Naive thymus-derived CD4-positive, alpha-beta T cell (primary cell): ENCODE data around the gene CCL5. TPM values are rescaled to one million over a fixed set of nuclear protein-coding genes. Genes with fewer than 3 reads are reported as not detected.
"Not testable (repeated sequence)": the region's sequence is repeated elsewhere in the genome, so short reads cannot be mapped to it uniquely, and the experiment has no call there.

Experiments used
- ATAC-seq: fragments of 150-1000 bp; cut with Tn5 transposase; 2 replicates; pipeline ENCODE4 v1.10.0; 2021; ENCODE audit warnings: mild to moderate bottlenecking, moderate library complexity
- CTCF ChIA-PET: fragments of 350-600 bp; sonication (Branson Sonifier 250); formaldehyde crosslinking; loops from one replicate; lab custom pipeline; 2021; ENCODE audit warnings: antibody characterized with exemption; lab: Charles Lee
- POLR2A ChIA-PET: fragments of 350-600 bp; sonication (Branson Sonifier 250); formaldehyde crosslinking; loops from one replicate; lab custom pipeline; 2021; ENCODE audit warnings: antibody characterized with exemption, inconsistent platforms; lab: Charles Lee
- DNase-seq, 9 donors: peaks; one replicate each; pipeline versions ENCODE4 v3.0.0 to v3.0.0-alpha.2; 2020 to 2022; ENCODE audit warnings: mixed read lengths in 1 of 9
- H3K27ac ChIP-seq: one replicate; pipeline ENCODE4 v1.7.0; 2013; ENCODE audit warnings: mild to moderate bottlenecking, low read depth, low read length, moderate library complexity
- H3K27me3 ChIP-seq, 2 donors: one replicate each; pipeline ENCODE4 v1.7.0; 2013; ENCODE audit warnings: low read length in 2 of 2, mild to moderate bottlenecking in 2 of 2, moderate library complexity in 2 of 2; ENCODE audit not compliant: control insufficient read depth in 2 of 2, insufficient read depth in 2 of 2
- H3K36me3 ChIP-seq, 3 experiments: 1 replicate in 2 of 3; 2 replicates in 1 of 3; pipeline ENCODE4 v1.7.0; 2013; ENCODE audit warnings: low read length in 3 of 3, mild to moderate bottlenecking in 3 of 3, moderate library complexity in 1 of 3; ENCODE audit not compliant: insufficient read depth in 3 of 3, control insufficient read depth in 2 of 3
- H3K4me1 ChIP-seq, 2 donors: one replicate each; pipeline ENCODE4 v1.7.0; 2013; ENCODE audit warnings: low read length in 2 of 2, mild to moderate bottlenecking in 2 of 2, moderate library complexity in 1 of 2; ENCODE audit not compliant: control insufficient read depth in 2 of 2, insufficient read depth in 2 of 2
- H3K4me3 ChIP-seq: 2 replicates; pipeline ENCODE4 v1.7.0; 2013; ENCODE audit warnings: mild to moderate bottlenecking, low read length
- H3K9me3 ChIP-seq, 3 experiments: 1 replicate in 2 of 3; 2 replicates in 1 of 3; pipeline ENCODE4 v1.7.0; 2013; ENCODE audit warnings: low read length in 3 of 3; ENCODE audit not compliant: control insufficient read depth in 2 of 3
- H3K27ac Mint-ChIP-seq, 9 donors: one replicate each; pipeline ENCODE4 v1.8.0; 2020 to 2022; ENCODE audit warnings: mixed read lengths in 9 of 9, mild to moderate bottlenecking in 8 of 9, moderate library complexity in 5 of 9, inconsistent platforms in 2 of 9
- H3K27me3 Mint-ChIP-seq, 5 donors: one replicate each; pipeline ENCODE4 v1.8.0; 2021 to 2022; ENCODE audit warnings: mixed read lengths in 5 of 5, mild to moderate bottlenecking in 1 of 5
- H3K36me3 Mint-ChIP-seq, 5 donors: one replicate each; pipeline ENCODE4 v1.8.0; 2020 to 2022; ENCODE audit warnings: mixed read lengths in 5 of 5, mild to moderate bottlenecking in 3 of 5, inconsistent platforms in 1 of 5
- H3K4me1 Mint-ChIP-seq, 7 donors: one replicate each; pipeline ENCODE4 v1.8.0; 2020 to 2022; ENCODE audit warnings: mixed read lengths in 7 of 7, mild to moderate bottlenecking in 3 of 7, inconsistent platforms in 1 of 7
- H3K4me3 Mint-ChIP-seq, 10 donors: one replicate each; pipeline ENCODE4 v1.8.0; 2020 to 2022; ENCODE audit warnings: mild to moderate bottlenecking in 10 of 10, mixed read lengths in 10 of 10, moderate library complexity in 6 of 10, inconsistent platforms in 2 of 10
- H3K9me3 Mint-ChIP-seq, 11 donors: one replicate each; pipeline ENCODE4 v1.8.0; 2020 to 2022; ENCODE audit warnings: mixed read lengths in 11 of 11, mild to moderate bottlenecking in 4 of 11, inconsistent platforms in 1 of 11, moderate library complexity in 1 of 11
- intact Hi-C, 2 donors: fragments of 100-400 bp; cut with micrococcal nuclease; formaldehyde crosslinking; loops; one replicate each; pipeline ENCODE4 v1.15.1; 2023
- polyA plus RNA-seq, 2 donors: library from polyadenylated mRNA; unstranded; fragments of 300-500 nt; fragmentation: Illumina TruSeq; gene quantifications; one replicate each; pipeline ENCODE4 v1.2.3, GENCODE V29; 2021
- total RNA-seq, 6 experiments: library from RNA in 5 of 6; stranded (reverse) in 5 of 6; gene quantifications; 1 replicate in 5 of 6; 2 replicates in 1 of 6; pipeline ENCODE4 v1.2.3 and lab custom pipeline; 2021 to 2026

The CCL5 gene
- total and polyA plus RNA-seq, 7 experiments from 2014 or later, result 2.8 to 192 (median 17.4) TPM

DNA sequence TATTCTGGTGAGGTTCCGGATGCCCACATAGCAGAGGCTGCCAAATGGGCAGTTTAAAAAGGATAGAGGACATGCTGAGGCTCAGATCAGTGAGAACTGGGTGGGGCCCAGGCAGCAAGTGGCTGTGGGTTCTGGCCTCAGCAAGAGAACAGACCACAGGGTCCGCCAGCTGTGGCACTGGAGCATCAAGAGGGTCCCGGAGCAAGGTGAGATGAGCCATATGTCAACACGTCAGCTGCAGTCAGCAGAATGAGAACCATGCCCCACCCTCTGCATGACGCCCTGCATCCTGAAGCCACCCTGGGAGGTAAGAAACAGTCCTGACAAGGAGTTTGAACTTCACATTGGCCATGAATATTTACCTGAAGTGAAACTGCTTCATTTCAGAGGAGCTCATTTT, 20.1 kb upstream of the CCL5 start:
- Mint-ChIP-seq H3K4me1 (peaks cover 0 to 48% (median 5%) of the 10 kb centered on the region in 7 donors), H3K27ac (peak overlapping the region in 1 of 9 donors; percentile 72), H3K36me3 (peaks cover 0 to 5% (median 0%) of the 10 kb centered on the region in 5 donors), H3K9me3 (no peaks in the 10 kb centered on the region), H3K4me3 (peak overlapping the region in 2 of 10 donors; percentile 18 to 59), H3K27me3 (peaks cover 0 to 19% (median 0%) of the 10 kb centered on the region in 5 donors)
- DNase-seq (no peak), ATAC-seq (no peak)
- no peaks in the 10 kb centered on the region for H3K9me3 ChIP-seq
- ChIA-PET POLR2A (no interaction called here), CTCF (no interaction called here)
- no peaks in the 10 kb centered on the region for H3K27me3 ChIP-seq
- H3K4me1 ChIP-seq, result peaks cover 0 to 75% of the 10 kb centered on the region in 2 donors
- H3K4me3 ChIP-seq, result peak overlapping the region; percentile 16
- intact Hi-C loops, result no loop called here
- H3K36me3 ChIP-seq, result no peaks in the 10 kb centered on the region
- no peak overlapping the region for H3K27ac ChIP-seq

DNA sequence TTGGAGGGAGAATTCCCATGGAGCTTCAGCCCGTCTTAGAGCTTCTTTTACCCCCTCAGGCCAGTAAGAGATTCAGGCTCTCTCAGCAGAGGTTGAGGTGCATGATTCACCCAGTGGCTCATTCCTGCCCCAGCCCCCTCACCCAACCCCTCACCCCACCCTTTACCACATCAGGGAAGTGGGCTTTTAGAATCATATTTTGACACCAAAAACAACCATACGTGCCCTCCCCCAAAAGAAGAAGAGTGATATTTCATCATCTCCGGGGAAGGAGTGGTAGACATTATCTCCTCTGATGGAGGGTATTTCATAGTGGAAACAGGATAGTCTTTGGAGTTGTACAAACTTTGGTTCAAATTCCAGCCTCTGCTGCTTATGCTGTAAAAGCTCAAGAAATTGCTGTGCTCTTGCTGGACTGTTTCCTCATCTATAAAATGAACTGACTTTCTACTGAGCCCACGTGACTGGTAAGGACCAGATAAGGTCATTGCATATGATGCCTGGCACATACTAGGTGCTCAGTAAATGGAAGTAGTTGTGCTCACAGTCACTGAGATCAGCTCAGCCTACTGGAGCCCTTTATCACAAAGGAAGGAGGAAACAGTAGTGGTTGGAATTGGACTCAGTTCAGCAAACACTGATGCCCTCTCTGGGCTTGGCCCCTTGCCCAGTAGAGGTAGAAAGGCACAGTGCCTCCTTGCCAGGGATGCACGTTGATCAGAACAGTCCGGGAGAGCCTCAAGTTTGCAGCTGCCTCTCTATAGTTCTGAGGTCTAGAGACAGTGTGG, 18.3 kb upstream of the CCL5 start:
- peak overlapping the region in 2 of 10 donors; percentile 15 to 54 for H3K4me3 Mint-ChIP-seq
- Histone ChIP-seq H3K27me3 (no peaks in the 10 kb centered on the region), H3K36me3 (no peaks in the 10 kb centered on the region), H3K9me3 (no peaks in the 10 kb centered on the region), H3K4me1 (peaks cover 0 to 77% of the 10 kb centered on the region in 2 donors), H3K4me3 (no peak overlapping the region), H3K27ac (no peak overlapping the region)
- peaks cover 0 to 19% (median 0%) of the 10 kb centered on the region in 5 donors for H3K27me3 Mint-ChIP-seq
- intact Hi-C loops, result loop anchor here in 1 of 2 donors (5.0 kb wide), 1 partner anchor 34 kb away; the partner anchor contains the start of gene RDM1
- H3K36me3 Mint-ChIP-seq, result peaks cover 0 to 8% (median 0%) of the 10 kb centered on the region in 5 donors
- ChIA-PET CTCF (interaction anchor here (0.7 kb wide), 1 partner anchor 28 kb away, joined by 3 read pairs; no protein-coding TSS in a partner anchor), POLR2A (no interaction called here)
- peak overlapping the region in 1 of 9 donors; percentile 46 for H3K27ac Mint-ChIP-seq
- peaks cover 0 to 51% (median 5%) of the 10 kb centered on the region in 7 donors for H3K4me1 Mint-ChIP-seq
- H3K9me3 Mint-ChIP-seq, result no peaks in the 10 kb centered on the region
- peak; percentile 30 for ATAC-seq
- no peak for DNase-seq

DNA sequence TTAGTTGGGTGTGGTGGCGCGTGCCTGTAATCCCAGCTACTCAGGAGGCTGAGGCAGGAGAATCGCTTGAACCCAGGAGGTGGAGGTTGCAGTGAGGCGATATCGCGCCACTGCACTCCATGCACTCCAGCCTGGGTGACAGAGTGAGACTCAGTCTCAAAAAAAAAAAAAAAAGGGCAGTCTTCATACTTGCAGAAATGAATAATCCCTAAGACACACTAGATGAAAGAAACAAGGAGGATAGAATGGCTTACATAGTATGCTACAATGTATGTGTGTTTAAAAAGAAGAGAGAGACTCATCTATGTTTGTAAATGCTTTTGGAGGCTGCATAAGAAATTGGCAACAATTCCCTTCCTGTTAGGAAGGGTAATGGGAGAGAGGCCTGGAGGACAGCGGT, 17.6 kb upstream of the CCL5 start:
- peaks cover 0 to 79% of the 10 kb centered on the region in 2 donors for H3K4me1 ChIP-seq
- intact Hi-C loops, result loop anchor here in 1 of 2 donors (5.0 kb wide), 1 partner anchor 35 kb away; the partner anchor contains the start of gene RDM1
- H3K36me3 ChIP-seq, H3K9me3 Mint-ChIP-seq, H3K4me3 ChIP-seq, DNase-seq, H3K9me3 ChIP-seq, ATAC-seq, H3K27me3 ChIP-seq, H3K27ac ChIP-seq, POLR2A ChIA-PET: not testable (repeated sequence)
- CTCF ChIA-PET, result interaction anchor here (0.7 kb wide), 1 partner anchor 27 kb away, joined by 3 read pairs; no protein-coding TSS in a partner anchor
- peak overlapping the region in 2 of 10 donors; percentile 3 to 63 for H3K4me3 Mint-ChIP-seq
- peaks cover 0 to 56% (median 5%) of the 10 kb centered on the region in 7 donors for H3K4me1 Mint-ChIP-seq
- peaks cover 0 to 11% (median 0%) of the 10 kb centered on the region in 5 donors for H3K36me3 Mint-ChIP-seq
- H3K27ac Mint-ChIP-seq, result peak overlapping the region in 1 of 9 donors; percentile 87
- peaks cover 0 to 19% (median 0%) of the 10 kb centered on the region in 5 donors for H3K27me3 Mint-ChIP-seq

DNA sequence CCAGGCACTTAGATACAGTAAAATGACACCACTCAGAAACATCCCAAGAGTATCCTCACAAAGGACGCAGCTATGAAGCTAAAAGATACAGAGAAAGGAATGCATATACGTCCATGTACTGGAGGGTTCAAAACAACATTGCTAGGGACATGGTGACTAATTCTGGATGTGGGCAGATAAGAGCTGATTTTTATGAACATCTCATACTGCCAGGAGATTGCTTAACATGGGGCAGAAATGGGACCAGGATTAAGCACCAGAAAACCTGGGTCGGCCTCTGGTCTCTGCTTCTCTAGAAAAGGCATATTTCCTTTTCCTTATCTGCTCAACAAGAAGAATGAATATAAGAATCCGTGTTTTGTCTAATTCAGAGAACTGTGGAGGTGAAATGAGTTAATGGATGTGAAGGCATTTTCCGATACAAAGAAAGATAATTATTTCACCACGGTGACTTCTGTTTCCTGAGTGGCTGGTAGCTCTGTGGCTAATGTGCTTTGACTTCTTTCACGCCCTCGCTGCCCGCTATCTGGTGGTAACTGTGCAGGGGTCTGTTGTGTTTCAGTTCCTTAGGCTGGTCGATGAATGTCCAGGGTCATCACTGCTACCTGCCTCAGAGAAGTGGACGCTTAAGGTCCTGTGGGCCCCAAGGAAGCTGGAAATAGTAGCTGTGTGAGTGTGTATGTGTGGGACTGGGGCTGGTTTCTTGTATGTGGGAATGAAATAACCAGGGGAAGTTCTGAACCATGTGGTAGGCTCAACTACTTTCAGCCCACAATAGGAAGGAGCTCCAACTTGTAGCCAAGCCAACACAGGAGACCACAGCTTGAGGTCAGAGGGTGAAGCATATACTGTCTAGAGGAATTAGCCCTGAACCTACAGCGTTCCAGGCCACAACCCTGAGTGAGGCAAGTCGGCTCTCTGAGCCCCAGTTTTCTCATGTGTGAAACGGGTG, 15.8 kb upstream of the CCL5 start:
- H3K27me3 ChIP-seq, result no peaks in the 10 kb centered on the region
- peak overlapping the region in 2 of 10 donors; percentile 41 to 58 for H3K4me3 Mint-ChIP-seq
- peaks cover 0 to 68% (median 8%) of the 10 kb centered on the region in 7 donors for H3K4me1 Mint-ChIP-seq
- H3K27ac Mint-ChIP-seq, result peak overlapping the region in 1 of 9 donors; percentile 89
- H3K9me3 Mint-ChIP-seq, result no peaks in the 10 kb centered on the region
- intact Hi-C loops, result loop anchor here in 1 of 2 donors (5.0 kb wide), 1 partner anchor 36 kb away; the partner anchor contains the start of gene RDM1
- no peak overlapping the region for H3K4me3 ChIP-seq
- peak; percentile 73 for ATAC-seq
- H3K27ac ChIP-seq, result no peak overlapping the region
- no peaks in the 10 kb centered on the region for H3K9me3 ChIP-seq
- ChIA-PET POLR2A (no interaction called here), CTCF (no interaction called here)
- H3K36me3 Mint-ChIP-seq, result peaks cover 0 to 15% (median 0%) of the 10 kb centered on the region in 5 donors
- H3K27me3 Mint-ChIP-seq, result peaks cover 0 to 19% (median 0%) of the 10 kb centered on the region in 5 donors
- peaks cover 0 to 81% of the 10 kb centered on the region in 2 donors for H3K4me1 ChIP-seq
- no peaks in the 10 kb centered on the region for H3K36me3 ChIP-seq
- peak in 1 of 9 donors; percentile 38 for DNase-seq

DNA sequence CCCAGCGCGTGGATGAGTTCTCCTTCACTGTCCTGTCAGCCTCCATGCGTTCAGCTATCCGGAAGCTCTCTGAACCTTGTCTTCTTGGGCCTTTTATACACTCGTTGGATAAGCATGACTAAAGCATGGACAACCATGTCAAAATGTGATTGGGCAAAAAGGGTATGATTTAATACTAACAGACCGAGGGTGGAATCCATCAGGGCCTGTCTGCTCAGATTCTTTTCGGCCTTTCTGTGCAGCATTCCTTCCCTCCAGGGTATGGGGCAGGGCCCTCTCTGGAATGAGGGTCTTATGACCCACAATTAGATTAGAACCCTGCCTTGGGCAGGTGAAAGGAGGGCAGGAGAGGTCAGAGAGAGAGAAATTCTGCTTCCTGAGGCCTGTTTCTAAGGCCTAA, 14.0 kb upstream of the CCL5 start:
- Mint-ChIP-seq H3K4me1 (peaks cover 0 to 70% (median 11%) of the 10 kb centered on the region in 7 donors), H3K27me3 (peaks cover 0 to 11% (median 0%) of the 10 kb centered on the region in 5 donors), H3K27ac (peak overlapping the region in 1 of 9 donors; percentile 29), H3K36me3 (peaks cover 0 to 12% (median 0%) of the 10 kb centered on the region in 5 donors), H3K9me3 (peaks cover 0 to 2% (median 0%) of the 10 kb centered on the region in 11 donors), H3K4me3 (no peak overlapping the region)
- H3K9me3 ChIP-seq, result no peaks in the 10 kb centered on the region
- CTCF ChIA-PET, result no interaction called here
- H3K4me3 ChIP-seq, result no peak overlapping the region
- H3K4me1 ChIP-seq, result peaks cover 0 to 78% of the 10 kb centered on the region in 2 donors
- POLR2A ChIA-PET, result no interaction called here
- no peak overlapping the region for H3K27ac ChIP-seq
- intact Hi-C loops, result loop anchor here in 1 of 2 donors (5.0 kb wide), 1 partner anchor 47 kb away; no protein-coding TSS in a partner anchor
- no peaks in the 10 kb centered on the region for H3K36me3 ChIP-seq
- ATAC-seq (no peak), DNase-seq (no peak)
- H3K27me3 ChIP-seq, result no peaks in the 10 kb centered on the region

DNA sequence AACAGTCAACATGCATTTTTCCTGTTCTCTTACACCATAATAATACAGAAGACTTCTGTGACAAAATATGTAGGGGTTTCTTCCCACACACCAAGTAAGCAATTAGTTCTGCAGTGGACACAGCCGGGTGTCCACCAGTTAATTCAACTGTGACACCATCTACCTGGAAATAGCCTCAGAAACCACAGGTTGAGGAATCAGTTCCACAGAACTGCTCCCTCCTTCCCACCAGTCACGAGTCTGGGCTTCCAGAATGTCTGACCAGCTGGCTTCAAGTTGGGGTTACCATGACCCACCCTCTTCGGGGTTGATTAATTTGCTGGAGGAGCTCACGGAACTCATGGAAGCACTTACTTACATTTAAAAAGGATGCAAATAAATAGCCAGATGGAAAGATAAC, 13.6 kb upstream of the CCL5 start:
- peaks cover 0 to 77% of the 10 kb centered on the region in 2 donors for H3K4me1 ChIP-seq
- no peaks in the 10 kb centered on the region for H3K9me3 ChIP-seq
- DNase-seq (no peak), ATAC-seq (no peak)
- Mint-ChIP-seq H3K4me3 (no peak overlapping the region), H3K4me1 (peaks cover 0 to 70% (median 11%) of the 10 kb centered on the region in 7 donors), H3K36me3 (peaks cover 0 to 12% (median 0%) of the 10 kb centered on the region in 5 donors), H3K27me3 (peaks cover 0 to 6% (median 0%) of the 10 kb centered on the region in 5 donors), H3K27ac (no peak overlapping the region), H3K9me3 (peaks cover 0 to 2% (median 0%) of the 10 kb centered on the region in 11 donors)
- H3K27ac ChIP-seq, result no peak overlapping the region
- H3K36me3 ChIP-seq, result no peaks in the 10 kb centered on the region
- no peak overlapping the region for H3K4me3 ChIP-seq
- CTCF ChIA-PET, result no interaction called here
- intact Hi-C loops, result loop anchor here in 1 of 2 donors (5.0 kb wide), 1 partner anchor 46 kb away; no protein-coding TSS in a partner anchor
- no peaks in the 10 kb centered on the region for H3K27me3 ChIP-seq
- POLR2A ChIA-PET, result no interaction called here
